ENCODE measurements around the gene AUTS2. TPM values are rescaled to one million over a fixed set of nuclear protein-coding genes. Genes with fewer than 3 reads are reported as not detected.
A peak's percentile ranks its signal among the peaks of the same experiment; 100 is the strongest.

AUTS2 gene
- total RNA-seq, 1 donor from 2014 or later = 71.3 TPM

- DNase-seq (ENCODE audit: low spot score in 2 of 2) = no peak
- no peak for FAIRE-seq
Observed at GRCh38 chr7:70599446-70600190, 1001.3 kb downstream of the AUTS2 start.

GRCh38 chr7:70600993-70601392 is 1002.7 kb downstream of the AUTS2 start:
- FAIRE-seq = no peak
- DNase-seq (ENCODE audit: low spot score in 2 of 2) = no peak

- DNase-seq (ENCODE audit: low spot score in 2 of 2) (no peak), FAIRE-seq (no peak)
Observed at GRCh38 chr7:70602117-70602516, 1003.8 kb downstream of the AUTS2 start.

- FAIRE-seq (no peak), DNase-seq (ENCODE audit: low spot score in 2 of 2) (no peak)
Observed at GRCh38 chr7:70607281-70607680, 1009.0 kb downstream of the AUTS2 start.

- FAIRE-seq (no peak), DNase-seq (ENCODE audit: low spot score in 2 of 2) (no peak)
Observed at GRCh38 chr7:70607759-70608158, 1009.5 kb downstream of the AUTS2 start.

- no peak for FAIRE-seq
- DNase-seq (ENCODE audit: low spot score in 2 of 2) = no peak
Observed at GRCh38 chr7:70608229-70608628, 1010.0 kb downstream of the AUTS2 start.

GRCh38 chr7:70612811-70613210 is 1014.5 kb downstream of the AUTS2 start:
- no peak for FAIRE-seq
- no peak for DNase-seq (ENCODE audit: low spot score in 2 of 2)

GRCh38 chr7:70614237-70615045 is 1016.2 kb downstream of the AUTS2 start:
- DNase-seq (ENCODE audit: low spot score in 2 of 2) = peak in 1 of 2 donors; percentile 57
- FAIRE-seq = no peak

GRCh38 chr7:70615066-70615606 is 1016.9 kb downstream of the AUTS2 start:
- FAIRE-seq (no peak), DNase-seq (ENCODE audit: low spot score in 2 of 2) (no peak)

- no peak for FAIRE-seq
- no peak for DNase-seq (ENCODE audit: low spot score in 2 of 2)
Observed at GRCh38 chr7:70616211-70616610, 1017.9 kb downstream of the AUTS2 start.

GRCh38 chr7:70616821-70617220 is 1018.5 kb downstream of the AUTS2 start:
- DNase-seq (ENCODE audit: low spot score in 2 of 2) (no peak), FAIRE-seq (no peak)

- no peak for FAIRE-seq
- no peak for DNase-seq (ENCODE audit: low spot score in 2 of 2)
Observed at GRCh38 chr7:70618020-70618551, 1019.8 kb downstream of the AUTS2 start.

GRCh38 chr7:70619130-70619529 is 1020.9 kb downstream of the AUTS2 start:
- DNase-seq (ENCODE audit: low spot score in 2 of 2) (no peak), FAIRE-seq (no peak)

GRCh38 chr7:70619659-70620058 is 1021.4 kb downstream of the AUTS2 start:
- DNase-seq (ENCODE audit: low spot score in 2 of 2) (no peak), FAIRE-seq (no peak)

GRCh38 chr7:70620333-70621055 is 1022.2 kb downstream of the AUTS2 start:
- DNase-seq (ENCODE audit: low spot score in 2 of 2) (no peak), FAIRE-seq (no peak)

- no peak for FAIRE-seq
- no peak for DNase-seq (ENCODE audit: low spot score in 2 of 2)
Observed at GRCh38 chr7:70621954-70622600, 1023.8 kb downstream of the AUTS2 start.

GRCh38 chr7:70622936-70623335 is 1024.7 kb downstream of the AUTS2 start:
- DNase-seq (ENCODE audit: low spot score in 2 of 2) = no peak
- FAIRE-seq = no peak

- FAIRE-seq (no peak), DNase-seq (ENCODE audit: low spot score in 2 of 2) (no peak)
Observed at GRCh38 chr7:70624500-70625103, 1026.3 kb downstream of the AUTS2 start.

GRCh38 chr7:70627461-70627860 is 1029.2 kb downstream of the AUTS2 start:
- no peak for FAIRE-seq

GRCh38 chr7:70630440-70630817 is 1032.2 kb downstream of the AUTS2 start:
- FAIRE-seq (no peak), DNase-seq (ENCODE audit: low spot score in 2 of 2) (no peak)

More at GRCh38 chr7:70627461-70627860, 1029.2 kb downstream of the AUTS2 start:
- no peak for DNase-seq (ENCODE audit: low spot score in 2 of 2)
